Epithelial cell of proximal tubule (primary cell): Measurements from ENCODE around the gene MYMK. TPM values are rescaled to one million over a fixed set of nuclear protein-coding genes. Genes with fewer than 3 reads are reported as not detected.

ENCODE experiments used
- DNase-seq: peaks from one replicate; pipeline ENCODE4 v3.0.0-alpha.2; 2011; ENCODE audit warnings: low read depth
- H3K4me3 ChIP-seq: 2 replicates; pipeline ENCODE4 v1.5.1; 2011; ENCODE audit warnings: low read depth, mild to moderate bottlenecking, low read length
- CTCF ChIP-seq: conservative IDR thresholded peaks from 2 replicates; pipeline ENCODE4 v1.5.1; 2012; ENCODE audit warnings: low read depth, mild to moderate bottlenecking, low read length
- total RNA-seq: library from RNA; depleted of rRNA; stranded (reverse); fragments of >200 nt; gene quantifications from 2 replicates; pipeline ENCODE4 v1.2.3, GENCODE V29; 2015

Gene MYMK
- total RNA-seq, 1 donor from 2014 or later = not detected

- H3K4me3 ChIP-seq = no peak overlapping the region
- no peak for TF ChIP-seq CTCF
- no peak for DNase-seq
These were observed 6.6 kb downstream of the MYMK start for GRCh38 chr9:133518200-133518599.

- no peak for DNase-seq
- no peak overlapping the region for H3K4me3 ChIP-seq
- no peak for TF ChIP-seq CTCF
These were observed 7.0 kb downstream of the MYMK start for GRCh38 chr9:133517711-133518110.

DNA sequence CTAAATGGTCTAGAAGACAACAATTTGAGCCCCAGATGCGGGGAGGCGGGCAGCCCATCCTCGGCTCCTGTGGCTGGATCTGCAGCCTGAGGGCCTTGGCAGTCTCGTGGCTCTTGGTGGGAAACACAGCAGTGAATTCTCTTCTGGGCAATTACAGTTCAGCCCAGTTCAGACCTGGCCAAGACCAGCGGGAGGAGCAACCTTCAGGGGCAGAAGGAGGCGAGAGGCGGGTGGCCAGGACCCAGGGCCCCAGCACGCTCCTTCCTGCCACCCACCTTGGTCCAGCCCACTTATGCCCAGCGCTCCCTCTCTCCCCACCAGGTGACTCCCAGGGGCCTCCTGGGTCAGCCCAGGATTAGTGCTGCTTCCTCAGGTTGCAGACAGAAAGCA is 7.8 kb downstream of the MYMK start:
- TF ChIP-seq CTCF = no peak
- no peak overlapping the region for H3K4me3 ChIP-seq

DNA sequence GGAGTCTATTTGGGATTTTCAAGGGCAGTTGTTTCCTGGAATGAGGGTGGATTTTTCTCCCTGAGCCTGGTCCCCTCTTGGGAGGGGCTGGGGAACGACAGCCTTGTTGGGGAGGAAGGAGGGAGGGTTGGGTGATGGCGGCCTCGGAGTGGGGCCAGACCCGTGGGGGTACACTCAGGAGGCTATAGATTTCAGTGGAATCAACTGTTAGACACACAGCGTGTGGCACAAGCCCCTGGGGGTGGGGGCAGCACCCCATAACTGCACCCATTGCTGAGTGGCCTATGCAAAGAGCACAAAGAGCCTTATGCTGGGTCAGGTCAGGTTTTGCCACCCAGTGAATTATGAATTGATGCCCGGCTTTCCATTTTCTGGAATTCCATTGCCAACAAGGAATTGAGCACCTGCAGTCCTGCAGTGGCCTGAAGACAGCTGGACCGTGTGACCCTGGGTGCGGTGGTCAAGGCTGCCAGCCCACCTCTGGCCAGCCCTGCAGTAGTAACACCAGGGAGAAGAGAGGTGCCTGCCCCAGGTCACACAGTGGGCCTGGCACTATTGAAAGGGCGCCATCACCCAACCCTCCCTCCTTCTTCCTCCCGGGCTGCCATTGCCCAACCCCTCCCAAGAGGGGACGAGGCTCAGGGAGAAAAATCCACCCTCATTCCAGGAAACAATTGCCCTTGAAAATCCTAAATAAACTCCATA is 8.4 kb downstream of the MYMK start:
- no peak for DNase-seq
- H3K4me3 ChIP-seq = no peak overlapping the region
- TF ChIP-seq CTCF = no peak

More for the DNA sequence above, 7.8 kb downstream of the MYMK start:
- no peak for DNase-seq

DNA sequence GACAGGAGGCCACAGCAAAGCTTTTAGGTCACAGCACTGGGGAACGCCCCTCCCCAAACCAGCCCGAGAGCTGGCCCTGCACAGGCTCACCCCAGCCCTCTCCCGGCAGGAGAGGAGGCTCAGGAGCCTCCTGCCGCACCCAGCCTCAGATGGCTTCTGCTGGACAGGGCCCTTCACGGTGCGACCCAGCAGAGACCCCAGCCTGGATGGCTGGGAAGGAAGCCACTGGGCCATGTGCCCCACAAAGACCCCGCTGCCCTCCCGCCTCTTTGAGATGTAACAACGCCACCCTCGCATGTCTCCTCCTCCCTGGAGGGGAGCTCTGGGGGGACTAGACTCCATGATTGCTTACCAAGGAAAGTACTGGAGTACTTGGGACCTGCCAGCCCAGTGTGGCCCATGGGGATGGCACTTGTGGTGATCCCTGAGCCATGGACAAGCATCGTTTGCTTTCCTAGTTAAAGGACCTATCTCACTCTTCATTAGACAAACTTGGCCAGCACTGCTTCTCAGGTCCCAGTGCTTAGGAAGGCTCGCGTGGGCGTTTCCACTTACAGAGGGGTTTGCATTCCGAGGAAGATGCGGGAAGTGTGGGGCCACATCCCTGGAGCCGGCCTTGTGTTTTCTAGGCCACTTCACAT is 9.0 kb downstream of the MYMK start:
- no peak for DNase-seq
- no peak for TF ChIP-seq CTCF
- H3K4me3 ChIP-seq = no peak overlapping the region

GRCh38 chr9:133515240-133515610 is 9.5 kb downstream of the MYMK start:
- TF ChIP-seq CTCF = no peak
- H3K4me3 ChIP-seq = no peak overlapping the region

More at GRCh38 chr9:133515240-133515610, 9.5 kb downstream of the MYMK start:
- no peak for DNase-seq
